ENCODE results near the gene STUM. TPM values are rescaled to one million over a fixed set of nuclear protein-coding genes. Genes with fewer than 3 reads are reported as not detected.
"Not testable (repeated sequence)": the region's sequence is repeated elsewhere in the genome, so short reads cannot be mapped to it uniquely, and the experiment has no call there.

The STUM gene
- total and polyA plus RNA-seq, 2 experiments from 2014 or later: 0.23 to 1.3 TPM

GRCh38 chr1:226617109-226617508, 68.5 kb downstream of the STUM start:
- Histone ChIP-seq H3K27me3 (ENCODE audit: insufficient read depth) (no peaks in the 10 kb centered on the region), H3K79me2 (replicated peaks; ENCODE audit: insufficient read depth) (no peaks in the 10 kb centered on the region), H4K20me1 (replicated peaks; ENCODE audit: insufficient read depth) (no peaks in the 10 kb centered on the region), H3K36me3 (ENCODE audit: insufficient read depth) (no peaks in the 10 kb centered on the region), H3F3A (replicated peaks; ENCODE audit: low read depth) (no peaks in the 10 kb centered on the region), H2AFZ (no peak overlapping the region), H3K4me1 (ENCODE audit: insufficient read depth) (no peaks in the 10 kb centered on the region), H3K4me2 (no peak overlapping the region), H3K9me2 (ENCODE audit: insufficient read depth) (no peaks in the 10 kb centered on the region), H3K4me3 (no peak overlapping the region), H3K27ac (ENCODE audit: low read depth) (no peak overlapping the region)
- H3K36me3 Mint-ChIP-seq (ENCODE audit: low read depth): no peaks in the 10 kb centered on the region; the same call in 2 of the 3 replicates
- DNase-seq (ENCODE audit: low spot score) (no peak), ATAC-seq (no peak)
- H3K4me3 Mint-ChIP-seq: no peak overlapping the region
- no peaks in the 10 kb centered on the region for H3K4me1 Mint-ChIP-seq
- H3K27me3 Mint-ChIP-seq (ENCODE audit: insufficient read depth, low read depth, poor library complexity): no peaks in the 10 kb centered on the region
- H3K9me3 Mint-ChIP-seq: peaks cover 26% of the 10 kb centered on the region
- TF ChIP-seq CREB1 (CRISPR knock-in tag; IDR thresholded peaks at IDR 0.05; ENCODE audit: low read depth) (no peak), EZH2phosphoT487 (IDR thresholded peaks at IDR 0.05; ENCODE audit: unreplicated experiment) (no peak), REST (IDR thresholded peaks at IDR 0.05; ENCODE audit: unreplicated experiment) (no peak)
- H3K27ac Mint-ChIP-seq: no peak overlapping the region

DNA sequence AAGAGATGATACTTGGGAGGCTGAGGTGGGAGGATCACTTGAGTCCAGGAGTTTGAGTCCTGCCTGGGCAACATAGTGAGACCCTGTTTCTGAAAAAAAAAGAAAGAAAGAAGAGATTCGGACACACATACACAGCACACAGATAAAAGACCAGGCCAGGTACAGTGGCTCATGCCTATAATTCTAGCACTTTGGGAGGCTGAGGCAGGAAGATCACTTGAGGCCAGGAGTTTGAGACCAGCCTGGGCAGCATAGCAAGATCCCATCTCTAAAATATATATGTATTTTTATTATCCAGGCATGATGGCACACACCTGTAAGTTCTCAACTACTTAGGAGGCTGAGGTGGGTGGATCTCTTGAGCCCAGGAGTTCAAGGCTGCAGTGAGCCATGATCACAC, 69.2 kb downstream of the STUM start:
- not testable (repeated sequence) for H3K36me3 Mint-ChIP-seq (ENCODE audit: low read depth); H3K27ac Mint-ChIP-seq

GRCh38 chr1:226618380-226618779, 69.8 kb downstream of the STUM start:
- H3F3A ChIP-seq (replicated peaks; ENCODE audit: low read depth): no peaks in the 10 kb centered on the region
- no peak overlapping the region for H3K4me3 ChIP-seq
- Mint-ChIP-seq H3K4me3 (no peak overlapping the region), H3K4me1 (no peaks in the 10 kb centered on the region), H3K27me3 (ENCODE audit: insufficient read depth, low read depth, poor library complexity) (no peaks in the 10 kb centered on the region), H3K9me3 (peaks cover 26% of the 10 kb centered on the region), H3K27ac (no peak overlapping the region), H3K36me3 (ENCODE audit: low read depth) (no peaks in the 10 kb centered on the region; the same call in 2 of the 3 replicates)
- H2AFZ ChIP-seq: no peak overlapping the region
- H4K20me1 ChIP-seq (replicated peaks; ENCODE audit: insufficient read depth): no peaks in the 10 kb centered on the region
- no peak overlapping the region for H3K4me2 ChIP-seq
- no peaks in the 10 kb centered on the region for H3K27me3 ChIP-seq (ENCODE audit: insufficient read depth)
- ATAC-seq (no peak), DNase-seq (ENCODE audit: low spot score) (no peak)
- H3K36me3 ChIP-seq (ENCODE audit: insufficient read depth): no peaks in the 10 kb centered on the region
- H3K4me1 ChIP-seq (ENCODE audit: insufficient read depth): no peaks in the 10 kb centered on the region
- no peaks in the 10 kb centered on the region for H3K79me2 ChIP-seq (replicated peaks; ENCODE audit: insufficient read depth)
- H3K9me2 ChIP-seq (ENCODE audit: insufficient read depth): no peaks in the 10 kb centered on the region
- no peak overlapping the region for H3K27ac ChIP-seq (ENCODE audit: low read depth)
- TF ChIP-seq ZNF331 (CRISPR knock-in tag; IDR thresholded peaks at IDR 0.05; ENCODE audit: low read depth) (no peak), POLR2AphosphoS5 (IDR thresholded peaks at IDR 0.05; ENCODE audit: low read depth) (no peak), NANOG (IDR thresholded peaks at IDR 0.05; ENCODE audit: borderline replicate concordance) (no peak), STAT1 (IDR thresholded peaks at IDR 0.05; ENCODE audit: unreplicated experiment) (no peak), ZNF114 (CRISPR knock-in tag; IDR thresholded peaks at IDR 0.05) (no peak)
- TF ChIP-seq, protein P1, sequence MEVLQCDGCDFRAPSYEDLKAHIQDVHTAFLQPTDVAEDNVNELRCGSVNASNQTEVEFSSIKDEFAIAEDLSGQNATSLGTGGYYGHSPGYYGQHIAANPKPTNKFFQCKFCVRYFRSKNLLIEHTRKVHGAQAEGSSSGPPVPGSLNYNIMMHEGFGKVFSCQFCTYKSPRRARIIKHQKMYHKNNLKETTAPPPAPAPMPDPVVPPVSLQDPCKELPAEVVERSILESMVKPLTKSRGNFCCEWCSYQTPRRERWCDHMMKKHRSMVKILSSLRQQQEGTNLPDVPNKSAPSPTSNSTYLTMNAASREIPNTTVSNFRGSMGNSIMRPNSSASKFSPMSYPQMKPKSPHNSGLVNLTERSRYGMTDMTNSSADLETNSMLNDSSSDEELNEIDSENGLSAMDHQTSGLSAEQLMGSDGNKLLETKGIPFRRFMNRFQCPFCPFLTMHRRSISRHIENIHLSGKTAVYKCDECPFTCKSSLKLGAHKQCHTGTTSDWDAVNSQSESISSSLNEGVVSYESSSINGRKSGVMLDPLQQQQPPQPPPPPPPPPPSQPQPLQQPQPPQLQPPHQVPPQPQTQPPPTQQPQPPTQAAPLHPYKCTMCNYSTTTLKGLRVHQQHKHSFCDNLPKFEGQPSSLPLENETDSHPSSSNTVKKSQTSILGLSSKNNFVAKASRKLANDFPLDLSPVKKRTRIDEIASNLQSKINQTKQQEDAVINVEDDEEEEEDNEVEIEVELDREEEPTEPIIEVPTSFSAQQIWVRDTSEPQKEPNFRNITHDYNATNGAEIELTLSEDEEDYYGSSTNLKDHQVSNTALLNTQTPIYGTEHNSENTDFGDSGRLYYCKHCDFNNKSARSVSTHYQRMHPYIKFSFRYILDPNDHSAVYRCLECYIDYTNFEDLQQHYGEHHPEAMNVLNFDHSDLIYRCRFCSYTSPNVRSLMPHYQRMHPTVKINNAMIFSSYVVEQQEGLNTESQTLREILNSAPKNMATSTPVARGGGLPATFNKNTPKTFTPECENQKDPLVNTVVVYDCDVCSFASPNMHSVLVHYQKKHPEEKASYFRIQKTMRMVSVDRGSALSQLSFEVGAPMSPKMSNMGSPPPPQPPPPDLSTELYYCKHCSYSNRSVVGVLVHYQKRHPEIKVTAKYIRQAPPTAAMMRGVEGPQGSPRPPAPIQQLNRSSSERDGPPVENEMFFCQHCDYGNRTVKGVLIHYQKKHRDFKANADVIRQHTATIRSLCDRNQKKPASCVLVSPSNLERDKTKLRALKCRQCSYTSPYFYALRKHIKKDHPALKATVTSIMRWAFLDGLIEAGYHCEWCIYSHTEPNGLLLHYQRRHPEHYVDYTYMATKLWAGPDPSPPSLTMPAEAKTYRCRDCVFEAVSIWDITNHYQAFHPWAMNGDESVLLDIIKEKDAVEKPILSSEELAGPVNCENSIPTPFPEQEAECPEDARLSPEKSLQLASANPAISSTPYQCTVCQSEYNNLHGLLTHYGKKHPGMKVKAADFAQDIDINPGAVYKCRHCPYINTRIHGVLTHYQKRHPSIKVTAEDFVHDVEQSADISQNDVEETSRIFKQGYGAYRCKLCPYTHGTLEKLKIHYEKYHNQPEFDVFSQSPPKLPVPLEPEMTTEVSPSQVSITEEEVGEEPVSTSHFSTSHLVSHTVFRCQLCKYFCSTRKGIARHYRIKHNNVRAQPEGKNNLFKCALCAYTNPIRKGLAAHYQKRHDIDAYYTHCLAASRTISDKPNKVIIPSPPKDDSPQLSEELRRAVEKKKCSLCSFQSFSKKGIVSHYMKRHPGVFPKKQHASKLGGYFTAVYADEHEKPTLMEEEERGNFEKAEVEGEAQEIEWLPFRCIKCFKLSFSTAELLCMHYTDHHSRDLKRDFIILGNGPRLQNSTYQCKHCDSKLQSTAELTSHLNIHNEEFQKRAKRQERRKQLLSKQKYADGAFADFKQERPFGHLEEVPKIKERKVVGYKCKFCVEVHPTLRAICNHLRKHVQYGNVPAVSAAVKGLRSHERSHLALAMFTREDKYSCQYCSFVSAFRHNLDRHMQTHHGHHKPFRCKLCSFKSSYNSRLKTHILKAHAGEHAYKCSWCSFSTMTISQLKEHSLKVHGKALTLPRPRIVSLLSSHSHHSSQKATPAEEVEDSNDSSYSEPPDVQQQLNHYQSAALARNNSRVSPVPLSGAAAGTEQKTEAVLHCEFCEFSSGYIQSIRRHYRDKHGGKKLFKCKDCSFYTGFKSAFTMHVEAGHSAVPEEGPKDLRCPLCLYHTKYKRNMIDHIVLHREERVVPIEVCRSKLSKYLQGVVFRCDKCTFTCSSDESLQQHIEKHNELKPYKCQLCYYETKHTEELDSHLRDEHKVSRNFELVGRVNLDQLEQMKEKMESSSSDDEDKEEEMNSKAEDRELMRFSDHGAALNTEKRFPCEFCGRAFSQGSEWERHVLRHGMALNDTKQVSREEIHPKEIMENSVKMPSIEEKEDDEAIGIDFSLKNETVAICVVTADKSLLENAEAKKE (CRISPR knock-in tag; IDR thresholded peaks at IDR 0.05): no peak

More for the DNA sequence above, 69.2 kb downstream of the STUM start:
- H3K9me3 Mint-ChIP-seq: peaks cover 26% of the 10 kb centered on the region
- H3K4me3 Mint-ChIP-seq; H3K9me2 ChIP-seq (ENCODE audit: insufficient read depth); H4K20me1 ChIP-seq (replicated peaks; ENCODE audit: insufficient read depth); H3K36me3 ChIP-seq (ENCODE audit: insufficient read depth); H3K27ac ChIP-seq (ENCODE audit: low read depth); H3K4me2 ChIP-seq; H3K4me3 ChIP-seq; H3K79me2 ChIP-seq (replicated peaks; ENCODE audit: insufficient read depth); H3F3A ChIP-seq (replicated peaks; ENCODE audit: low read depth); ATAC-seq; H3K4me1 Mint-ChIP-seq; H3K27me3 ChIP-seq (ENCODE audit: insufficient read depth); H3K27me3 Mint-ChIP-seq (ENCODE audit: insufficient read depth, low read depth, poor library complexity); H2AFZ ChIP-seq; DNase-seq (ENCODE audit: low spot score); H3K4me1 ChIP-seq (ENCODE audit: insufficient read depth): not testable (repeated sequence)
